ENCODE data around the gene TXN2. TPM values are rescaled to one million over a fixed set of nuclear protein-coding genes. Genes with fewer than 3 reads are reported as not detected.

The TXN2 gene, protein sequence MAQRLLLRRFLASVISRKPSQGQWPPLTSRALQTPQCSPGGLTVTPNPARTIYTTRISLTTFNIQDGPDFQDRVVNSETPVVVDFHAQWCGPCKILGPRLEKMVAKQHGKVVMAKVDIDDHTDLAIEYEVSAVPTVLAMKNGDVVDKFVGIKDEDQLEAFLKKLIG
- total RNA-seq (2021) (89.0 and 95.1 TPM in 2 replicates), Bru-seq, nascent RNA (percentile 76 among the genes with signal in this experiment), BruChase-seq, experiment 1, labeled RNA remaining after a 2-hour chase (percentile 70 among the genes with signal in this experiment), BruChase-seq, experiment 2, labeled RNA remaining after a 6-hour chase (percentile 79 among the genes with signal in this experiment)
- long read RNA-seq, transcript TXN2-204 (4 exons, 1,280 nt) = minor isoform, 5 of 249 reads
- long read RNA-seq, transcript TXN2-201 (4 exons, 1,736 nt) = major isoform, 189 of 249 reads
- long read RNA-seq, partial matches to known transcripts = 24 of 249 reads
- long read RNA-seq, other reads (novel, unspliced or antisense) = 27 of 249 reads

DNA sequence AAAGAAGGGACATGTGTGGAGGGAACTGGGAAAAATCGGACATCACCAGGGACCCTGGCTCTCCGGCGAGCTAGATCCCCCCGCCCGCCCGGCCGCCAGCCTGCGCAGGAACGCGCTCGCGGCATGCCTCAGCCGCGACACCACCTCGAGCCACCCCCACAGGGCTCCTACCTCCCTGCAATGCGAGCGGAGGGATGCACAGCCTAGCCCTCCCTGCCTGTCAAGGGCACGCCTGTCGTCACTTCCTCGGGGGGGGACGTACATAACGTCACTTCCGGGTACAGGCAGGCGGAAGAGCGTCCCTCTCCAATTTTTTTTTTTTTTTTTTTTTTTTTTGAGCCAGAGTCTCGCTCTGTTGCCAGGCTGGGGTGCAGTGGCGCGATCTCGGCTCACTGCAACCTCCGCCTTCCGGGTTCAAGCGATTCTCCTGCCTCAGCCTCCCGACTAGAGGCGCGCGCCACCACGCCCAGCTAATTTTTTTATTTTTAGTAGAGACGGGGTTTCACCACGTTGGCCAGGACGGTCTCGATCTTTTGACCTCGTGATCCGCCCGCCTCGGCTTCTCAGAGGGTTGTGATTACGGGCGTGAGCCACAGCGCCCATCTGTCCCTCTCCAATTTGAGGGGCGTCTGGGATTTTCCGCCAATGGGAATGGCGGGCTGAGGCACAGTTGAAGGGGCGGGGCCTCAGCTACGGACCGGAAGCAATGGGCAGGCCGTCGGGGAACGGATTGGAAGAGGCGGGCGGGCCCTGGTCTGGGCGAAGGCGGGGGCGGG lies at the start of gene TXN2:
Gene TXN2 (minus strand): TSS at position 248 of the 776 bp plus-strand sequence. CDS start 803 bp downstream, outside the sequence.
- intact Hi-C loops (cut with micrococcal nuclease; ENCODE audit: unreplicated experiment) = loop anchor here (5.0 kb wide), 1 partner anchor 46 kb away; the partner anchor contains the start of gene EIF3D
- no peaks in the 10 kb centered on the region for H4K20me1 ChIP-seq (ENCODE audit: insufficient read depth)
- no peaks in the 10 kb centered on the region for H3K27me3 ChIP-seq (ENCODE audit: insufficient read depth, low read depth)
- peak within 1 kb of the TSS; percentile 88 for H3K4me2 ChIP-seq
- TF ChIP-seq EZH2 (IDR thresholded peaks at IDR 0.05; ENCODE audit: low read depth) = no peak
- TF ChIP-seq, protein P1, sequence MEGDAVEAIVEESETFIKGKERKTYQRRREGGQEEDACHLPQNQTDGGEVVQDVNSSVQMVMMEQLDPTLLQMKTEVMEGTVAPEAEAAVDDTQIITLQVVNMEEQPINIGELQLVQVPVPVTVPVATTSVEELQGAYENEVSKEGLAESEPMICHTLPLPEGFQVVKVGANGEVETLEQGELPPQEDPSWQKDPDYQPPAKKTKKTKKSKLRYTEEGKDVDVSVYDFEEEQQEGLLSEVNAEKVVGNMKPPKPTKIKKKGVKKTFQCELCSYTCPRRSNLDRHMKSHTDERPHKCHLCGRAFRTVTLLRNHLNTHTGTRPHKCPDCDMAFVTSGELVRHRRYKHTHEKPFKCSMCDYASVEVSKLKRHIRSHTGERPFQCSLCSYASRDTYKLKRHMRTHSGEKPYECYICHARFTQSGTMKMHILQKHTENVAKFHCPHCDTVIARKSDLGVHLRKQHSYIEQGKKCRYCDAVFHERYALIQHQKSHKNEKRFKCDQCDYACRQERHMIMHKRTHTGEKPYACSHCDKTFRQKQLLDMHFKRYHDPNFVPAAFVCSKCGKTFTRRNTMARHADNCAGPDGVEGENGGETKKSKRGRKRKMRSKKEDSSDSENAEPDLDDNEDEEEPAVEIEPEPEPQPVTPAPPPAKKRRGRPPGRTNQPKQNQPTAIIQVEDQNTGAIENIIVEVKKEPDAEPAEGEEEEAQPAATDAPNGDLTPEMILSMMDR (conservative IDR thresholded peaks at IDR 0.05) = no peak
- peaks cover 38% of the 10 kb centered on the region for H3K4me1 ChIP-seq (replicated peaks; ENCODE audit: insufficient read depth)
- CTCF ChIA-PET = interaction anchor here (0.6 to 0.7 kb wide), 2 partner anchors 168 to 223 kb away, joined by 6 to 13 read pairs; no protein-coding TSS in a partner anchor
- H3K4me3 ChIP-seq = peak within 1 kb of the TSS; percentile 70
- POLR2A ChIA-PET (ENCODE audit: unreplicated experiment) = interaction anchor here (0.5 to 1.4 kb wide), 7 partner anchors 16 to 573 kb away, joined by 3 to 26 read pairs (median 6); no protein-coding TSS in a partner anchor
- DNase-seq = peak; percentile 90 to 95
- peaks cover 4% of the 10 kb centered on the region; the same call in 1 of the 2 replicates for H3K9me3 ChIP-seq (ENCODE audit: insufficient read depth, low read depth)
- peaks cover 22% of the 10 kb centered on the region for H3K79me2 ChIP-seq (ENCODE audit: low read depth)
- TSS peak; percentile 47 for BruUV-seq (replicated peaks)
- no peaks in the 10 kb centered on the region for H3K9me2 ChIP-seq (ENCODE audit: insufficient read depth)
- peaks cover 13% of the 10 kb centered on the region for H3K36me3 ChIP-seq (ENCODE audit: low read depth)
- peak within 1 kb of the TSS; percentile 95 for H3K27ac ChIP-seq
- H3F3A ChIP-seq (ENCODE audit: insufficient read depth, low read depth) = peaks cover 41% of the 10 kb centered on the region
- H2AFZ ChIP-seq = peak within 1 kb of the TSS; percentile 87

DNA sequence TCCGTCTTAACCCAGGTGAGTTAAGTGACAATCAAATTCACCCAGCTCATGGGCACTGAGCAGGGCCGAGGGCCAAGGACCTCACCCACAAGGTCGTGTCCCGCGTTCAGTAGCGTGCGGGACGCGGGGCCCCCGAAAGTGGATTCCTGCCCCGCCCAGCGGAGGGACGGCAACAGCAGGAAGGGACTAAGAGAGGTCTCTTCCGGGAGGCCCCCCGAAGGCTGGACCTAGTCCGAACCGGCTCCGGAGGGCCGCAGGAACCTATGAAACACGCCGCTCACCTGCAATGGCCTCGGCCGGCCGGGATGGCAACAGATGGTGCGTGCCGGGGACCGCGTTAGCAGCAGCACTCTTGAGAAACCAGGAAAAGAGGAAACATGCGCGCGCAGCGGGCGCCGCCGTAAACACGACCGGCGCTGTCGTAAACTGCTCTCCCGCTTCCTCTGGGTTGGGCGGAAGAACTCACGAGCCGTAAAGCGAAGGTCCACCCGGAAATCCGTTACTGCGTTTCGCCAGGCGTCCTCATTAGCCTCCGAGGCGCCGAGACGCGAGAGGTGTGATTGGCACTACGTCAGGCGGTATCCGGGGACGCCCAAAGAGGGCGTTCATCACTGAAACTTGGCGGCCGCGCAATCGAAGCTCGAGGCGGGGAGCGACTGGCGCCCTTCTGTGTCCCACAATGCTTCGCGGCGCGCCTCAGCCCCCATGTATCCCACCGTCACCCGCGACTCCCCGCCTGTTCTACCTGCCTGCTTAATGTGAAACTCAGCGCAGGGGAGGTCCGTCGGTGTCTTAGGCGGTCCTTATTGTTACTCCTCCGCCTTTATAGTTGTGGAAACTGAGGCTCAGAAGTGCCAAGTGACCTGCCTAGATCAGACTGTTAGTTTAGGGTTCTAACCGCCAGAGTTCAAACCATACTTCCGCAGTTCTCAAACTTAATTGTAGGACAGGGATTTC lies 47.6 kb upstream of the TXN2 start, which contains the start of gene EIF3D:
Gene EIF3D (minus strand): TSS at position 372 of the 957 bp plus-strand sequence. CDS start 3,045 bp downstream, outside the sequence.
- peaks cover 37% of the 10 kb centered on the region for H4K20me1 ChIP-seq (ENCODE audit: insufficient read depth)
- peak within 1 kb of the TSS; percentile 94 for H2AFZ ChIP-seq
- peak within 1 kb of the TSS; percentile 91 for H3K4me2 ChIP-seq
- ChIA-PET POLR2A (ENCODE audit: unreplicated experiment) (interaction anchor here (0.5 to 1.6 kb wide), 13 partner anchors 12 to 1163 kb away, joined by 3 to 17 read pairs (median 6); partner anchors contain the start of gene IFT27), CTCF (interaction anchor here (0.6 to 1.2 kb wide), 4 partner anchors 12 to 689 kb away, joined by 3 to 6 read pairs (median 4); no protein-coding TSS in a partner anchor)
- H3K27ac ChIP-seq = peak within 1 kb of the TSS; percentile 96
- TF ChIP-seq, protein P1 (conservative IDR thresholded peaks at IDR 0.05) = peak; percentile 37; the same call in 1 of the 2 replicates
- TF ChIP-seq EZH2 (IDR thresholded peaks at IDR 0.05; ENCODE audit: low read depth) = no peak
- peaks cover 36% of the 10 kb centered on the region for H3K36me3 ChIP-seq (ENCODE audit: low read depth)
- BruUV-seq (replicated peaks) = no TSS peak
- H3K9me3 ChIP-seq (ENCODE audit: insufficient read depth, low read depth) = no peaks in the 10 kb centered on the region
- intact Hi-C loops (cut with micrococcal nuclease; ENCODE audit: unreplicated experiment) = loop anchor here (1.0 to 5.0 kb wide), 2 partner anchors 13 to 47 kb away; partner anchors contain the start of gene TXN2
- H3F3A ChIP-seq (ENCODE audit: insufficient read depth, low read depth) = peaks cover 59% of the 10 kb centered on the region
- peak within 1 kb of the TSS; percentile 90 for H3K4me3 ChIP-seq
- H3K79me2 ChIP-seq (ENCODE audit: low read depth) = peaks cover 48% of the 10 kb centered on the region
- H3K27me3 ChIP-seq (ENCODE audit: insufficient read depth, low read depth) = no peaks in the 10 kb centered on the region
- no peaks in the 10 kb centered on the region for H3K9me2 ChIP-seq (ENCODE audit: insufficient read depth)
- H3K4me1 ChIP-seq (replicated peaks; ENCODE audit: insufficient read depth) = peaks cover 25% of the 10 kb centered on the region
- DNase-seq = peak; percentile 99 to 100
